Motor neuron (in vitro differentiated cells): ENCODE data around the gene CCND2. TPM values are rescaled to one million over a fixed set of nuclear protein-coding genes. Genes with fewer than 3 reads are reported as not detected.
"Not testable (repeated sequence)": the region's sequence is repeated elsewhere in the genome, so short reads cannot be mapped to it uniquely, and the experiment has no call there.

ENCODE experiments used
- ATAC-seq, 8 experiments: fragments of 200-7000 bp; cut with Tn5 transposase; replicated peaks in 6 of 8; 2 replicates each; pipeline ENCODE4 v1.8.0; 2021; ENCODE audit warnings: mild to moderate bottlenecking in 8 of 8, moderate library complexity in 8 of 8
- H3K27ac ChIP-seq, 2 donors: fragments of 250-450 bp; sonication (Bioruptor Pico); 2 replicates each; pipeline ENCODE4 v1.9.0; 2021; ENCODE audit warnings: antibody characterized with exemption in 2 of 2, mild to moderate bottlenecking in 2 of 2, moderate library complexity in 1 of 2
- H3K4me1 ChIP-seq, 2 donors: fragments of 250-450 bp; sonication (Bioruptor Pico); replicated peaks in 1 of 2; 2 replicates each; pipeline ENCODE4 v1.6.1; 2021; ENCODE audit warnings: antibody characterized with exemption in 2 of 2, mild to moderate bottlenecking in 2 of 2, moderate library complexity in 1 of 2
- H3K4me3 ChIP-seq, 5 donors: fragments of 250-450 bp; sonication (Bioruptor Pico); 2 replicates each; pipeline ENCODE4 v1.9.0; 2021; ENCODE audit warnings: antibody characterized with exemption in 5 of 5, mild to moderate bottlenecking in 5 of 5, moderate library complexity in 4 of 5
- WGBS, 10 experiments: fragments of 450-650 bp; shearing (Covaris generic); methylation state at CpG; one replicate each; pipeline ENCODE4 v1.0.0; 2022; 5-methylcytosine and 5-hydroxymethylcytosine counted together
- in situ Hi-C, 9 experiments: fragments of 400-800 bp; cut with MboI; loops; one replicate each; pipeline ENCODE4 v1.15.0; 2021; ENCODE audit warnings: low sequenced_read_pairs in 9 of 9, low pct_unique_long_range_greater_than_20kb in 2 of 9; ENCODE audit not compliant: unreplicated experiment in 9 of 9
- total RNA-seq, 8 experiments: library from RNA; unstranded; fragments of 300-600 nt; gene quantifications; 2 replicates each; pipeline versions ENCODE4 v1.2.3 to v1.2.4, GENCODE V29; 2022

Gene CCND2
- total RNA-seq, 8 experiments from 2014 or later: 1.3 to 350 (median 57.3) TPM

GRCh38 chr12:4243491-4244100 is 30.0 kb upstream of the CCND2 start:
- in situ Hi-C loops, H3K27ac ChIP-seq, ATAC-seq, H3K4me3 ChIP-seq: not testable (repeated sequence)
- peaks cover 8 to 21% of the 10 kb centered on the region in 2 donors for H3K4me1 ChIP-seq
- 20 to 100% (median 85%) methylated on average over 1 to 4 of the region's 43 CpGs; no CpG with 5 or more reads in 6 of the 10 experiments for WGBS, 10 experiments

GRCh38 chr12:4244868-4245267 is 28.7 kb upstream of the CCND2 start:
- Histone ChIP-seq H3K27ac (no peak overlapping the region), H3K4me3 (no peak overlapping the region), H3K4me1 (peaks cover 8 to 21% of the 10 kb centered on the region in 2 donors)
- in situ Hi-C loops: no loop called here
- ATAC-seq: peak in 2 of 8 experiments; percentile 21 to 44
- WGBS, 10 experiments: 0 to 90% (median 54%) methylated on average over 1 to 9 of the region's 9 CpGs; no CpG with 5 or more reads in 4 of the 10 experiments

- 14 to 100% (median 73%) methylated on average over 1 to 4 of the region's 4 CpGs; no CpG with 5 or more reads in 2 of the 10 experiments for WGBS, 10 experiments
- no peak overlapping the region for H3K27ac ChIP-seq
- no peak overlapping the region for H3K4me3 ChIP-seq
- peaks cover 8 to 21% of the 10 kb centered on the region in 2 donors for H3K4me1 ChIP-seq
- in situ Hi-C loops: no loop called here
- no peak for ATAC-seq
Observed at GRCh38 chr12:4245446-4245845, 28.1 kb upstream of the CCND2 start.

- in situ Hi-C loops: no loop called here
- H3K27ac ChIP-seq: no peak overlapping the region
Observed at GRCh38 chr12:4246116-4246515, 27.4 kb upstream of the CCND2 start.

GRCh38 chr12:4250691-4251090 is 22.9 kb upstream of the CCND2 start:
- no peak overlapping the region for H3K27ac ChIP-seq
- H3K4me1 ChIP-seq: peaks cover 8 to 13% of the 10 kb centered on the region in 2 donors
- 0 to 96% (median 76%) methylated on average over 1 to 7 of the region's 8 CpGs; no CpG with 5 or more reads in 5 of the 10 experiments for WGBS, 10 experiments
- no peak overlapping the region for H3K4me3 ChIP-seq
- in situ Hi-C loops: no loop called here
- no peak for ATAC-seq

More at GRCh38 chr12:4246116-4246515, 27.4 kb upstream of the CCND2 start:
- Histone ChIP-seq H3K4me3 (no peak overlapping the region), H3K4me1 (peaks cover 8 to 21% of the 10 kb centered on the region in 2 donors)
- peak in 5 of 8 experiments; percentile 65 to 93 (median 79) for ATAC-seq
- WGBS, 10 experiments: 4 to 52% (median 18%) methylated on average over 2 to 4 of the region's 5 CpGs; no CpG with 5 or more reads in 3 of the 10 experiments

GRCh38 chr12:4251216-4251891 is 22.2 kb upstream of the CCND2 start:
- Histone ChIP-seq H3K4me1 (peaks cover 2 to 6% of the 10 kb centered on the region in 2 donors), H3K27ac (no peak overlapping the region), H3K4me3 (no peak overlapping the region)
- WGBS, 10 experiments: 8 to 93% (median 78%) methylated on average over 2 to 6 of the region's 6 CpGs
- no peak for ATAC-seq
- in situ Hi-C loops: no loop called here

- no peak for ATAC-seq
- Histone ChIP-seq H3K4me1 (peaks cover 0 to under 1% of the 10 kb centered on the region in 2 donors), H3K4me3 (no peak overlapping the region), H3K27ac (no peak overlapping the region)
- WGBS, 10 experiments: 0 to 100% (median 67%) methylated on average over 1 to 2 of the region's 2 CpGs; no CpG with 5 or more reads in 3 of the 10 experiments
- in situ Hi-C loops: no loop called here
Observed at GRCh38 chr12:4251967-4252366, 21.6 kb upstream of the CCND2 start.

GRCh38 chr12:4252601-4253000 is 21.0 kb upstream of the CCND2 start:
- in situ Hi-C loops: no loop called here
- peak in 1 of 8 experiments; percentile 51 for ATAC-seq
- no peak overlapping the region for H3K27ac ChIP-seq
- H3K4me1 ChIP-seq: no peaks in the 10 kb centered on the region
- H3K4me3 ChIP-seq: no peak overlapping the region
- WGBS, 10 experiments: 0 to 100% (median 68%) methylated on average over 1 to 5 of the region's 5 CpGs; no CpG with 5 or more reads in 2 of the 10 experiments

GRCh38 chr12:4256043-4256826 is 17.3 kb upstream of the CCND2 start:
- ATAC-seq: no peak
- 0 to 100% (median 85%) methylated on average over 1 to 2 of the region's 2 CpGs; no CpG with 5 or more reads in 2 of the 10 experiments for WGBS, 10 experiments
- H3K27ac ChIP-seq: no peak overlapping the region
- in situ Hi-C loops: no loop called here
- H3K4me1 ChIP-seq: no peaks in the 10 kb centered on the region
- H3K4me3 ChIP-seq: no peak overlapping the region

GRCh38 chr12:4257442-4257841 is 16.1 kb upstream of the CCND2 start:
- Histone ChIP-seq H3K4me1 (no peaks in the 10 kb centered on the region), H3K27ac (no peak overlapping the region), H3K4me3 (no peak overlapping the region)
- in situ Hi-C loops: no loop called here
- ATAC-seq: no peak

- H3K27ac ChIP-seq: no peak overlapping the region
- 0 to 100% (median 67%) methylated on average over 1 of the region's 1 CpG; no CpG with 5 or more reads in 1 of the 10 experiments for WGBS, 10 experiments
- H3K4me3 ChIP-seq: no peak overlapping the region
- ATAC-seq: no peak
- H3K4me1 ChIP-seq: no peaks in the 10 kb centered on the region
- in situ Hi-C loops: no loop called here
Observed at GRCh38 chr12:4259099-4259498, 14.5 kb upstream of the CCND2 start.

- ATAC-seq: no peak
- peaks cover 0 to 5% of the 10 kb centered on the region in 2 donors for H3K4me1 ChIP-seq
- no peak overlapping the region for H3K4me3 ChIP-seq
- in situ Hi-C loops: no loop called here
- H3K27ac ChIP-seq: no peak overlapping the region
Observed at GRCh38 chr12:4261655-4262054, 11.9 kb upstream of the CCND2 start.

- Histone ChIP-seq H3K4me1 (peaks cover 2 to 5% of the 10 kb centered on the region in 2 donors), H3K4me3 (no peak overlapping the region), H3K27ac (no peak overlapping the region)
- ATAC-seq: no peak
- WGBS, 10 experiments: 36 to 100% (median 87%) methylated on average over 3 to 4 of the region's 4 CpGs; no CpG with 5 or more reads in 1 of the 10 experiments
- in situ Hi-C loops: no loop called here
Observed at GRCh38 chr12:4265280-4265679, 8.3 kb upstream of the CCND2 start.
